GM12864 (cell line): ENCODE results near the gene MYOG.

ENCODE experiments used
- DNase-seq: peaks from one replicate; pipeline ENCODE4 v3.0.0-alpha.2; 2011; ENCODE audit warnings: low read depth
- H3K4me3 ChIP-seq: 2 replicates; pipeline ENCODE4 v1.5.1; 2011; ENCODE audit warnings: mild to moderate bottlenecking, low read depth, low read length, control low read depth
- CTCF ChIP-seq: IDR thresholded peaks from 2 replicates; pipeline ENCODE4 v1.5.1; 2011; ENCODE audit warnings: low read depth, mild to moderate bottlenecking, moderate library complexity, low read length, control low read depth, inconsistent platforms; ENCODE audit errors: missing control alignments

MYOG gene

DNA sequence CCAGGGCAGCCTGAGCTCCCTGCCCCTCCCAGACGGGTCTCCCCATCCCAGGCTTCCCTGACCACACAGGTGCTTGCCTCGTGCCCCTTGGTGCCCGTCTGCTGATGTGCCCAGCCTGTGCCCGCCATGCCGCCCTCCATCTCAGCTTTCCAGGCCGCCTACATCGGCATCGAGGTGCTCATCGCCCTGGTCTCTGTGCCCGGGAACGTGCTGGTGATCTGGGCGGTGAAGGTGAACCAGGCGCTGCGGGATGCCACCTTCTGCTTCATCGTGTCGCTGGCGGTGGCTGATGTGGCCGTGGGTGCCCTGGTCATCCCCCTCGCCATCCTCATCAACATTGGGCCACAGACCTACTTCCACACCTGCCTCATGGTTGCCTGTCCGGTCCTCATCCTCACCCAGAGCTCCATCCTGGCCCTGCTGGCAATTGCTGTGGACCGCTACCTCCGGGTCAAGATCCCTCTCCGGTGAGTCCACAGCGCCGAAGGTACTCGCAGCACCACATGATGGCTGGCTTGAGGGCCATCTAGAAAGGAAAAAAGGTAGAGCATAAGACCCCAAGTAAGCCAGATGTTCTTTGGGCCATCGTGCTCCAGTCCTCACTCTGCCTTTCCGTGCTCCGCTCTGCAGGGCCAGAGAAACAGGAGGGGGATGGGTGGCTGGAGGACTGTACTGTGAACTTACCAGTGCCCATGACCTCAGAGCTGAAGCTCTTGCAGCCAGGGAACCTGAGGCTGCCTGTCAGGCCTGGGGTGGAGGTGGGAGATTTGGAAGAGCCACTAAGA is 43.1 kb upstream of the MYOG start:
- no peak overlapping the region for H3K4me3 ChIP-seq

DNA sequence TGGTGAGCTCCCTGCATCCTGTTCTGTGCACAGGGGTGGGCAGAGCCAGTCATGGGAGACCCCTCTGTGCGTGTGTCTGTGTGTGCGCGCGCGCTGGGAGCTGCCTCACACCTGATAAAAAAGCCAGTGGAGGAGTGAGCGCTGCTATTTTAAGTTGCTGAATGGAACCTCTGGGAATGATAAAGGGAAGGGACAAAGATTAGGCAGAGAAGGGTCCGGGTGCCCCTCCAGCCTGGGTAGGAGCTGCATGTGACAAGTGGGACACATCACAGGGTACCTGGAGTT is 42.6 kb upstream of the MYOG start:
- H3K4me3 ChIP-seq: no peak overlapping the region
- no peak for TF ChIP-seq CTCF
- DNase-seq: no peak

More for the DNA sequence above, 43.1 kb upstream of the MYOG start:
- no peak for DNase-seq
- no peak for TF ChIP-seq CTCF

- no peak for TF ChIP-seq CTCF
- no peak for DNase-seq
- no peak within 1 kb of the TSS for H3K4me3 ChIP-seq
These were observed 42.0 kb upstream of the MYOG start, which contains the start of gene ADORA1 for GRCh38 chr1:203127666-203128430. TSS of gene ADORA1 (plus strand) at chr1:203127726. CDS start at chr1:203128842, 1,116 bp downstream.

DNA sequence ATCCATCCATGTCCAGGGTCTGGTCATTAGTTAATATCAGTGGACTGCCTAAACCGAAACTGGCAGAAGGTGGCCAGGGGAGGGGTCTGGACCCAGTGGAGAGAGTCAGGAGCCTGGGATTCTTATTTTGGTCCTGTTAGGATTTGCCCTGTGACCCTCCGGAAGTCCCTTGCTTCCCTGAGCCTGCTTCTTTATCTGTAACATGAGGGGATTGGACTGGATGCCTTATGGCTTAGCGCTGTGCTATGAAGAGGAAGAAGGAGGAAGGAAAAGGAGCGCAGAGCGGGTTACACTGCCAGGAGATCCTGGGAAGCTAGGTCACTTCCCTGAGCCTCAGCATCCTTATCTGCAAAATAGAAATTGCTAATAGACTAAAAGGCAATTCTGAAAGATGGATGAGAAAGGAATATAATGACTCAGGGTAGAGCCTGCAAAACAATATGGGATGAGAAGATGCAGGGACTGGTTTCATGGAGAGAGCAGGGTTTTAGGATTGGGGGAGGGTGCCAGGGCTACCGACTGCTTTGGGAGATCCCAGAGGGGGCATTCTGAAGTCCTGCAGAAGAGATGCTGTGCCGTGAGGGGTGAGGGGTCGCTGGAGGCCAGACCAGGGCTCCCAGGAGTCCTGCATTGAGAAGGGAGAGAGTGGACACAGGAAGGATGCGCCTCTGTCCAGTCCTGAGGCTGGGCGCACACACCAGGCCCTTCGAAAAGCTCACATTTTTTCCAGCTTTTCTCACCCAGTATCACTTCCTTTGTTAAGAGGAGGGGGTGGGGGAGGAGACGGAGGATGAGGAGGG is 41.3 kb upstream of the MYOG start:
- H3K4me3 ChIP-seq: no peak overlapping the region
- no peak for TF ChIP-seq CTCF
- DNase-seq: no peak

DNA sequence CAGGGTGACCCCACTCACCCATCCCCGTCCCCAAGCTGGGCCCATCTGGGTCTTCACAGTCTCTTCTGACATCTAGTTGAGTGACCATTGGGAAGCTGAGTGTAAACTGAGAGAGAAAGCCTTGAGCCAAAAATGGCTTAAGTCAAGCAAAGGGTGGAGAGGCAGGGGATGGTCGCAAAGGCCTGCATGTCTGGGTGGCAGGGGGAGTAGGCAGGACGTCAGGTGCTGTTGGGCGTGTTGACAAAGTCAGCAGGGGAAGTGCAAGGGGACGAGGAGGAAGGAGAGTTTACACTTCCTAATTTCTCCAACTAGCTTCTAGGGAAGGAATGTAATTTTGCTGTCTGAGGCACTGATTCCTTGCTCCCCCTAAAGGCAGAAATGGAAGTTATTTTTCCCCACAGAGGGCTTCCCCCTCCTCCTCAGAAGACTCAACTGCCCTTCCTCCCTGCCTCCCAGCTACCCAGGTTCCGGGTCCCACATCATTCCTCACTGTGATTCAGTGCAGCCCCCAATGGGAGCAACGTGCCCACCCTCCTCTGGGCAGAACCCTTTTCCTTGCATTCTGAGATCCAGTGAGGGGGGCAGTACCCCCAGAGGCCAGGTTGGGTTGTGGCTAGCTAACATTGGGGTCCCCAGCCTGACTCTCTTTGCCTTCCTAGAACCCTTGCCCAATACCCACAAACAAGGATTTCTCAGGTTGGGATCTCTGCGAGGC is 40.5 kb upstream of the MYOG start:
- peak; percentile 9 for TF ChIP-seq CTCF
- no peak for DNase-seq
- no peak overlapping the region for H3K4me3 ChIP-seq

- no peak for TF ChIP-seq CTCF
- no peak overlapping the region for H3K4me3 ChIP-seq
- no peak for DNase-seq
These were observed 38.9 kb upstream of the MYOG start for GRCh38 chr1:203124546-203125317.
